Ovary (tissue), 3 donors: ENCODE measurements around the gene CDK5RAP2.

Experiments used
- POLR2A ChIP-seq: fragments of 450-650 bp; IDR thresholded peaks from one replicate; pipeline ENCODE4 v1.6.1; 2017; ENCODE audit warnings: antibody characterized with exemption, mild to moderate bottlenecking, moderate library complexity
- TF ChIP-seq, protein P1 (sequence below), 3 donors: fragments of 450-650 bp in 2 of 3; fragments of 200-600 bp in 1 of 3; IDR thresholded peaks; one replicate each; pipeline versions ENCODE4 v1.5.1 to v1.8.0; 2016 to 2022; ENCODE audit warnings: antibody characterized with exemption in 3 of 3, mild to moderate bottlenecking in 1 of 3
- donor health status: DM: no; HTN: no; CAD: no.

DNA sequence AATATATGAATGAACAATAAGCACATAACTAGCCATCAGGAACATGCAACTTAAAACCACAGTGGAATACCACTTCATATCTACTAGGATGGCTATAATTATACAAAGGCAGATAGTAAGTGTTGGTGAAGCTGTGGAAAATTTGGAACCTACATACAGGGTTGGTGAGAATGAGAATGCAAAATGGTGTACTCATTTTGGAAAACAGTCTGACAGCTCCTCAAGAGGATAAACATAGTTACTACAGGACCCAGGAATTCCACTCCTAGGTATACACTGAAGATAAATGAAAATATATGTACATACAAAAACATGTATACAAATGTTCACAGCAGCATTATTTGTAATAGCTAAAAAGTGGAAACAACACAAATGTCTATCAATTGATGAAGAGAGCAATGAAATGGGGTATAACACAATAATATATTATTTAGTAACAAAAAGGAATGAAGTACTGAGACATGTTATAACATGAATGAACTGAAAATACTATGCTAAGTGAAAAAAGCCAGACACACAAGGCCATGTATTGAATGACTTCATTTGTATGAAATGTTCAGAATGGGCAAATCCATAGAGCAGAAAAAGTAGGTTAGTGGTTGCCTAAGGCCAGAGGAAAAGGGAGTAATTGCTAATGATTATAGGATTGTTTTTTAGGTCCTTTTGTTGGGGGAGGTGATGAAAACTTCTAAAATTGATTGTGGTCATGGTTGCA, 31.2 kb upstream of the CDK5RAP2 start:
- TF ChIP-seq, protein P1, sequence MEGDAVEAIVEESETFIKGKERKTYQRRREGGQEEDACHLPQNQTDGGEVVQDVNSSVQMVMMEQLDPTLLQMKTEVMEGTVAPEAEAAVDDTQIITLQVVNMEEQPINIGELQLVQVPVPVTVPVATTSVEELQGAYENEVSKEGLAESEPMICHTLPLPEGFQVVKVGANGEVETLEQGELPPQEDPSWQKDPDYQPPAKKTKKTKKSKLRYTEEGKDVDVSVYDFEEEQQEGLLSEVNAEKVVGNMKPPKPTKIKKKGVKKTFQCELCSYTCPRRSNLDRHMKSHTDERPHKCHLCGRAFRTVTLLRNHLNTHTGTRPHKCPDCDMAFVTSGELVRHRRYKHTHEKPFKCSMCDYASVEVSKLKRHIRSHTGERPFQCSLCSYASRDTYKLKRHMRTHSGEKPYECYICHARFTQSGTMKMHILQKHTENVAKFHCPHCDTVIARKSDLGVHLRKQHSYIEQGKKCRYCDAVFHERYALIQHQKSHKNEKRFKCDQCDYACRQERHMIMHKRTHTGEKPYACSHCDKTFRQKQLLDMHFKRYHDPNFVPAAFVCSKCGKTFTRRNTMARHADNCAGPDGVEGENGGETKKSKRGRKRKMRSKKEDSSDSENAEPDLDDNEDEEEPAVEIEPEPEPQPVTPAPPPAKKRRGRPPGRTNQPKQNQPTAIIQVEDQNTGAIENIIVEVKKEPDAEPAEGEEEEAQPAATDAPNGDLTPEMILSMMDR (IDR thresholded peaks at IDR 0.05): no peak
- no peak for TF ChIP-seq POLR2A
